ENCODE measurements around the gene ZCCHC7.

ZCCHC7 gene

GRCh38 chr9:37212435-37212834, 92.1 kb downstream of the ZCCHC7 start:
- no peak for DNase-seq

GRCh38 chr9:37215381-37215780, 95.0 kb downstream of the ZCCHC7 start:
- DNase-seq: peak in 1 of 3 experiments; percentile 28

- DNase-seq: no peak
Measured at GRCh38 chr9:37215830-37216229, 95.5 kb downstream of the ZCCHC7 start.

- DNase-seq: no peak
Measured at GRCh38 chr9:37217161-37217560, 96.8 kb downstream of the ZCCHC7 start.

- DNase-seq: no peak
Measured at GRCh38 chr9:37218800-37219425, 98.5 kb downstream of the ZCCHC7 start.

GRCh38 chr9:37220971-37221370, 100.6 kb downstream of the ZCCHC7 start:
- DNase-seq: no peak

GRCh38 chr9:37221489-37222106, 101.2 kb downstream of the ZCCHC7 start:
- DNase-seq: no peak

- no peak for DNase-seq
Measured at GRCh38 chr9:37229455-37229854, 109.1 kb downstream of the ZCCHC7 start.

GRCh38 chr9:37229882-37230482, 109.6 kb downstream of the ZCCHC7 start:
- no peak for DNase-seq

- DNase-seq: no peak
Measured at GRCh38 chr9:37236822-37237221, 116.4 kb downstream of the ZCCHC7 start.

GRCh38 chr9:37238122-37238521, 117.7 kb downstream of the ZCCHC7 start:
- DNase-seq: no peak

- DNase-seq: peak in 1 of 3 experiments; percentile 15
Measured at GRCh38 chr9:37239224-37239859, 119.0 kb downstream of the ZCCHC7 start.

GRCh38 chr9:37239921-37240320, 119.5 kb downstream of the ZCCHC7 start:
- DNase-seq: no peak

GRCh38 chr9:37241340-37241739, 121.0 kb downstream of the ZCCHC7 start:
- DNase-seq: no peak

GRCh38 chr9:37242089-37242488, 121.7 kb downstream of the ZCCHC7 start:
- DNase-seq: no peak

- no peak for DNase-seq
Measured at GRCh38 chr9:37243588-37244345, 123.4 kb downstream of the ZCCHC7 start.

GRCh38 chr9:37246826-37247225, 126.5 kb downstream of the ZCCHC7 start:
- DNase-seq: no peak

- no peak for DNase-seq
Measured at GRCh38 chr9:37248651-37249163, 128.3 kb downstream of the ZCCHC7 start.

GRCh38 chr9:37251452-37251851, 131.1 kb downstream of the ZCCHC7 start:
- peak; percentile 18 to 59 (median 19) for DNase-seq

GRCh38 chr9:37253377-37253937, 133.1 kb downstream of the ZCCHC7 start:
- no peak for DNase-seq

GRCh38 chr9:37255187-37255586, 134.8 kb downstream of the ZCCHC7 start:
- DNase-seq: no peak

Measured in NCI-H1417 (cell line).